Skeletal muscle tissue (tissue), 4 donors: ENCODE data around the gene GRAMD1A. TPM values are rescaled to one million over a fixed set of nuclear protein-coding genes. Genes with fewer than 3 reads are reported as not detected.
"Not testable (repeated sequence)": the region's sequence is repeated elsewhere in the genome, so short reads cannot be mapped to it uniquely, and the experiment has no call there.

Experiments used
- H3K27ac ChIP-seq: one replicate; pipeline ENCODE4 v1.7.0; 2013; ENCODE audit warnings: mild to moderate bottlenecking, low read depth, low read length, inconsistent platforms
- H3K27me3 ChIP-seq, 3 donors: one replicate each; pipeline ENCODE4 v1.7.0; 2013; ENCODE audit warnings: low read length in 3 of 3; ENCODE audit not compliant: control insufficient read depth in 3 of 3, insufficient read depth in 3 of 3
- H3K36me3 ChIP-seq, 3 donors: one replicate each; pipeline ENCODE4 v1.7.0; 2013; ENCODE audit warnings: low read length in 3 of 3; ENCODE audit not compliant: control insufficient read depth in 3 of 3, insufficient read depth in 3 of 3
- H3K4me1 ChIP-seq, 3 donors: one replicate each; pipeline ENCODE4 v1.7.0; 2013; ENCODE audit warnings: low read length in 3 of 3, mild to moderate bottlenecking in 3 of 3; ENCODE audit not compliant: control insufficient read depth in 3 of 3, insufficient read depth in 3 of 3
- H3K4me3 ChIP-seq, 3 donors: one replicate each; pipeline ENCODE4 v1.7.0; 2013; ENCODE audit warnings: low read length in 3 of 3
- H3K9ac ChIP-seq, 3 donors: one replicate each; pipeline ENCODE4 v1.7.0; 2013; ENCODE audit warnings: low read length in 3 of 3, mild to moderate bottlenecking in 3 of 3, moderate library complexity in 2 of 3, low read depth in 1 of 3
- H3K9me3 ChIP-seq, 3 donors: one replicate each; pipeline ENCODE4 v1.7.0; 2013; ENCODE audit warnings: low read length in 3 of 3; ENCODE audit not compliant: control insufficient read depth in 3 of 3
- total RNA-seq: library from RNA; depleted of rRNA; stranded (reverse); fragments of >200 nt; gene quantifications from one replicate; pipeline ENCODE4 v1.2.3, GENCODE V29; 2014
- donor health status: Osteomylitis.

The GRAMD1A gene
- total RNA-seq, 1 donor from 2014 or later = 17.7 TPM

DNA sequence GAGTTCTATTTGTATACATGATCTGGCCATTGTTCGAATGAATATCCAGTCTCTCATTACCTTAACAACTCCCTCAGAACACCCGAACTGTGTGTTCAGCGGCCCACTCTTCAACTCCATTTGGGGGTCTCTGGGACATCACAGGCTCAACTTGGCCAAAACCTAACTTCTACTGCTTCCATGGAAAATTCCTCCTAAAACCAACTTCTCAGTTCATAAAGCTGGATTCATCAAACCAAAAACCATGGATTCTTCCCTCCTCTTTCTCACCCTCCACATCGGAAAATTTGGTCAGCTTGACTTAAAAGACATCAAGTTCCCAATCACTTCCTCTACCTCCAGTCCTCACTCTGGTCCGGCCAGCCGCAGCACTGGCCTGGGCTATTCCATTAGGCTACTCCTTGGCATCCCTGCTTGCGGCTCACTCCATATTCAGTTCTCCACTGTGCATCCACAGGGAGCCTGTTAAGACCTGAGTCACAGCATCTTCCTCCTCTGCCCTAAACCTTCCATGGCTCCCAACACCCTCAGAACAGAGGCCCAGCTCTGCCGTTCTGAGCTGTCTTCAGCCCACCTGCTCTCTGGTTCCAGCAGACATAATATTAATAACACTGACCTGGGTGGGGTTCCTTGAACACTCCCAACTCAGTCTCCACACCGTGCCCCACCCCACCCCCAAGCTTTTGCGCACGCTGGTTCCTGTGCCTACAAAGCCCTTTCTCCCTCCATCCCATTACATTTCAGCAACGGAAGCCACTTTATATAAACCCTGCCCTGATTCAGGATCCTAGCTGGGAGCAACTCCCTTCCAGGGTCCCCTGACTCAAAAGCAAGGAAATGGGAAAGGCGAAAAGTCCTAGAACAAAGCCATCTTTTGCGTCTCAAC, 37.2 kb upstream of the GRAMD1A start:
- H3K4me3 ChIP-seq = peak overlapping the region; percentile 81 to 83 (median 82)
- H3K36me3 ChIP-seq = peaks cover 32 to 37% (median 35%) of the 10 kb centered on the region in 3 donors
- H3K9ac ChIP-seq = peak overlapping the region; percentile 77 to 89 (median 82)
- peak overlapping the region; percentile 37 for H3K27ac ChIP-seq
- H3K27me3 ChIP-seq = no peaks in the 10 kb centered on the region
- peaks cover 13 to 21% (median 15%) of the 10 kb centered on the region in 3 donors for H3K4me1 ChIP-seq
- peaks cover 25 to 34% (median 28%) of the 10 kb centered on the region in 3 donors for H3K9me3 ChIP-seq

- H3K36me3 ChIP-seq = peaks cover 24 to 28% (median 26%) of the 10 kb centered on the region in 3 donors
- H3K4me3 ChIP-seq = peak within 1 kb of the TSS; percentile 81 to 83 (median 82)
- peaks cover 16 to 25% (median 20%) of the 10 kb centered on the region in 3 donors for H3K9me3 ChIP-seq
- peaks cover 13 to 21% (median 15%) of the 10 kb centered on the region in 3 donors for H3K4me1 ChIP-seq
- peak within 1 kb of the TSS; percentile 37 for H3K27ac ChIP-seq
- peak within 1 kb of the TSS; percentile 77 to 89 (median 82) for H3K9ac ChIP-seq
- no peaks in the 10 kb centered on the region for H3K27me3 ChIP-seq
Measured at GRCh38 chr19:34963573-34964406, 36.3 kb upstream of the GRAMD1A start, which contains the start of gene ZNF792. Gene ZNF792 (minus strand): TSS chr19:34964229. CDS start chr19:34963662, 567 bp downstream.

DNA sequence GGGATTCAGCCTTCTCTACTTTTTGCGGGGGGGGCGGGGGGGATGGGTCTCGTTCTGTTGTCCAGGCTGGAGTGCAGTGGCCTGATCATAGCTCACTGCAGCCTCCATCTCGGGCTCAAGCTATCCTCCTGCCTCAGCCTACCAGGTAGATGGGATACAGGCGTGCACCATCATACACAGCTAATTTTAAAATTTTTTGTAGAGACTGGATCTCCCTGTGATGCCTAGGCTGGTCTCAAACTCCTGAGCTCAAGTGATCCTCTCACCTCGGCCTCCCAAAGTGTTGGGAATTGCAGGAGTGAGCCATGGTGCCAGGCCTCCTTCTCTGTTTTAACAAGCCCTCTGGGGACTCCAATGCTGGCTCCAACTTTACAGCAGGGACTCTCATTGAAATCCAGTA, 35.5 kb upstream of the GRAMD1A start:
- no peak overlapping the region for H3K9ac ChIP-seq
- peaks cover 9 to 18% (median 11%) of the 10 kb centered on the region in 3 donors for H3K9me3 ChIP-seq
- H3K36me3 ChIP-seq = peaks cover 16 to 20% (median 18%) of the 10 kb centered on the region in 3 donors
- H3K27me3 ChIP-seq = no peaks in the 10 kb centered on the region
- H3K4me1 ChIP-seq = peaks cover 13 to 21% (median 15%) of the 10 kb centered on the region in 3 donors
- no peak overlapping the region for H3K27ac ChIP-seq
- H3K4me3 ChIP-seq = no peak overlapping the region

- H3K9ac ChIP-seq, H3K9me3 ChIP-seq, H3K27me3 ChIP-seq, H3K27ac ChIP-seq, H3K4me3 ChIP-seq: not testable (repeated sequence)
- H3K4me1 ChIP-seq = peaks cover 13 to 21% (median 15%) of the 10 kb centered on the region in 3 donors
- peaks cover 7 to 11% (median 9%) of the 10 kb centered on the region in 3 donors for H3K36me3 ChIP-seq
Measured at GRCh38 chr19:34965505-34965904, 34.6 kb upstream of the GRAMD1A start.

DNA sequence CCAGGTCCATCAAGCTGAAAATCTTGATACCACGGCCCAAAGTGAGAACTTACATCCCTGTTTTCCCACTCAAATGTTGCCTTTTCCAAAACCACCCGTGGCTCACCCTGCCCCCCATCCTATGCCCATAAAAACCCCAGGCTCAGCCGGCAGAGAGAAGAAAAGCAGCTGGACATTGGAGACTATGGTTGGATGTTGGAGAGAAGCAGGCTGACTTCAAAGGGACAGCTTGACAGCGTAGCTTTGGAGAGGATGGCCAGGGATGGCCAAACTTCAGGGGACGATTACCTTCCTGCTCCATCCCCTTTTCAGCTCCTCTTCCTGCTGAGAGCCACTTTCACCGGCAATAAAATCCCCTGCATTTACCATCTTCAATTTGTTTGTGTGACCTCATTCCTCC, 32.6 kb upstream of the GRAMD1A start:
- no peak overlapping the region for H3K9ac ChIP-seq
- H3K27me3 ChIP-seq = no peaks in the 10 kb centered on the region
- no peak overlapping the region for H3K4me3 ChIP-seq
- H3K9me3 ChIP-seq = no peaks in the 10 kb centered on the region
- H3K4me1 ChIP-seq = peaks cover 9 to 12% (median 9%) of the 10 kb centered on the region in 3 donors
- H3K27ac ChIP-seq = no peak overlapping the region
- H3K36me3 ChIP-seq = no peaks in the 10 kb centered on the region

GRCh38 chr19:34969721-34970120, 30.4 kb upstream of the GRAMD1A start:
- no peaks in the 10 kb centered on the region for H3K27me3 ChIP-seq
- no peak overlapping the region for H3K9ac ChIP-seq
- H3K4me1 ChIP-seq = peaks cover 3 to 10% (median 3%) of the 10 kb centered on the region in 3 donors
- no peak overlapping the region for H3K27ac ChIP-seq
- no peaks in the 10 kb centered on the region for H3K36me3 ChIP-seq
- no peak overlapping the region for H3K4me3 ChIP-seq
- H3K9me3 ChIP-seq = no peaks in the 10 kb centered on the region

DNA sequence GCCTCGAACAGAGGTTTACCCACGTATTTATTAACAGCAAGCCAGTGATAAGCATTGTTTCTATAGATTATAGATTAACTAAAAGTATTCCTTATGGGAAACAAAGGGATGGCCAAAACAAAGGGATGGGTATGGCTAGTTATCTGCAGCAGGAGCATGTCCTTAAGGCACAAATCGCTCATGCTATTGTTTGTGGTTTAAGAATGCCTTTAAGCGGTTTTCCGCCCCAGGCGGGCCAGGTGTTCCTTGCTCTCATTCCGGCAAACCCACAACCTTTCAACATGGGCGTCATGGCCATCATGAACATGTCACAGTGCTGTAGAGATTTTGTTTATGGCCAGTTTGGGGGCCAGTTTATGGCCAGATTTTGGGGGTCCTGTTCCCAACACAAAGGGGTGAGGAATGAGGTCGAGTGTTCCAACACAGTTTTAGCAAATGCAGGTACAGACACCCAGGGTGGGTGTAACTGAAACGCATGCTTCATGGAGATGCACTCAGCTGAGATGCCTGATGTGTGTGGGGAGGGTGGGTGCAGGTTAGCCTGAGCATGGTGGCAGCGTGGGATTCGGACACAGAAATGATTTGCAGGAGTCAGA, 29.8 kb upstream of the GRAMD1A start:
- not testable (repeated sequence) for H3K4me1 ChIP-seq, H3K27ac ChIP-seq, H3K9me3 ChIP-seq, H3K4me3 ChIP-seq, H3K36me3 ChIP-seq, H3K27me3 ChIP-seq, H3K9ac ChIP-seq

DNA sequence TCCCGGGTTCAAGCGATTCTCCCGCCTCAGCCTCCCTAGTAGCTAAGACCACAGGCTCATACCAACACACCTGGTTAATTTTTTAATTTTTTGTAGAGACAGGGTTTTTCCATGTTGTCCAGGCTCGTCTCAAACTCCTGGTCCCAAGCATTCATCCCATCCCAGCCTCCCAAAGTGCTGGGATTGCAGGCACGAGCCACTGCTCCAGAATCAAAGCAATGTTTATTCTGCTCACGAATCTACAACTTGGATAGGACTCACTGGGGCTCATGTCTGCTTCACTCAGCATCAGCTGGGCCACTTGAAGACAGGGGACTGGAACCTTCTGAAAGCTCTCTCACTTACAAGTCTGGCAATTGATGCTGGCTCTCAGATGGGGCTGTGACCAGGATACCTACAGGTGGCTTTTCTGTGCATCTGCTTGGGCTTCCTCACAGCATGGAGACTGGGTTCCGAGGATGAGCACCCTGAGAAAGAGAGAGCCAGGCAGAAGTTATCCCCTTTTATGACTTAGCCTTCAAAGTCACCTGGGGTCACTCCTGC, 27.9 kb upstream of the GRAMD1A start:
- Histone ChIP-seq H3K9me3 (peaks cover 0 to 3% (median 0%) of the 10 kb centered on the region in 3 donors), H3K36me3 (no peaks in the 10 kb centered on the region), H3K27me3 (no peaks in the 10 kb centered on the region), H3K27ac (no peak overlapping the region), H3K9ac (no peak overlapping the region), H3K4me3 (no peak overlapping the region), H3K4me1 (peaks cover 3 to 10% (median 3%) of the 10 kb centered on the region in 3 donors)

DNA sequence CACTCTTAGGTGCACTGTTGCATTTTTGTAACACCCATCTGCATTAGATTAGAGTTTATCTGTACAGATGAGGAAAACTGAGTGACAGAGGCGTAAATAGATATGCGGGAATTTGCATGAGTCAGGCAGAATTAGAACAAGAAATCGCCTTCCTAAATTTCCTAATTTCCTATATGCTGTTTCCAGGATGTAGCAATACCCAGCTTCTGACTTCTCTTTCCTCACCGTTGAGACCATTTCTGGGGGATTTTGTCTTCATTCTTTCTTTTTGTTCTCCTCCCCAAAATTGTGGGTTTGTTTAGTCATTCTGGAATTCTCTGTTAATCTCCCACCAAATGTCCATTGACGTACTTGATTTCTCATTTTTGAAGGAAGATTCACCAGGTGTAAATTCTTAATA, 25.5 kb upstream of the GRAMD1A start:
- H3K9ac ChIP-seq = no peak overlapping the region
- H3K9me3 ChIP-seq = peaks cover 0 to 3% (median 0%) of the 10 kb centered on the region in 3 donors
- H3K4me1 ChIP-seq = peaks cover 3 to 10% (median 3%) of the 10 kb centered on the region in 3 donors
- H3K27me3 ChIP-seq = no peaks in the 10 kb centered on the region
- no peaks in the 10 kb centered on the region for H3K36me3 ChIP-seq
- no peak overlapping the region for H3K4me3 ChIP-seq
- no peak overlapping the region for H3K27ac ChIP-seq
